RWPE2 (cell line): Measurements from ENCODE around the gene CAMK1D.

Experiments
- ATAC-seq: fragments of 200-7000 bp; cut with Tn5 transposase; 3 replicates; pipeline ENCODE4 v1.9.1; 2021; ENCODE audit warnings: low read depth
- DNase-seq: peaks from one replicate; pipeline ENCODE4 v3.0.0-alpha.2; 2020; ENCODE audit warnings: low spot score
- H3K27ac ChIP-seq: fragments of 450-650 bp; 2 replicates; pipeline ENCODE4 v1.5.1; 2017; ENCODE audit warnings: mild to moderate bottlenecking; ENCODE audit not compliant: poor library complexity, severe bottlenecking
- H3K27me3 ChIP-seq: fragments of 250-450 bp; sonication (Bioruptor Pico); 2 replicates; pipeline ENCODE4 v1.5.1; 2021; ENCODE audit warnings: mild to moderate bottlenecking, moderate library complexity; ENCODE audit not compliant: insufficient read depth, poor library complexity, severe bottlenecking
- H3K36me3 ChIP-seq: fragments of 250-450 bp; sonication (Bioruptor Pico); 2 replicates; pipeline ENCODE4 v1.5.1; 2020; ENCODE audit warnings: low read depth, mild to moderate bottlenecking, moderate library complexity
- H3K4me1 ChIP-seq: fragments of 250-450 bp; sonication (Bioruptor Pico); 2 replicates; pipeline ENCODE4 v1.5.1; 2021; ENCODE audit warnings: mild to moderate bottlenecking, moderate library complexity; ENCODE audit not compliant: insufficient read depth, poor library complexity, severe bottlenecking
- H3K4me3 ChIP-seq: fragments of 250-450 bp; sonication (Bioruptor Pico); 2 replicates; pipeline ENCODE4 v1.5.1; 2021; ENCODE audit warnings: mild to moderate bottlenecking, moderate library complexity; ENCODE audit not compliant: severe bottlenecking
- H3K9me3 ChIP-seq: fragments of 250-450 bp; sonication (Bioruptor Pico); 2 replicates; pipeline ENCODE4 v1.5.1; 2021; ENCODE audit warnings: mild to moderate bottlenecking, moderate library complexity; ENCODE audit not compliant: severe bottlenecking
- CTCF ChIP-seq: fragments of 450-650 bp; IDR thresholded peaks from one replicate; pipeline ENCODE4 v1.5.1; 2017; ENCODE audit warnings: mild to moderate bottlenecking, moderate library complexity; ENCODE audit not compliant: poor library complexity, severe bottlenecking

CAMK1D gene

DNA sequence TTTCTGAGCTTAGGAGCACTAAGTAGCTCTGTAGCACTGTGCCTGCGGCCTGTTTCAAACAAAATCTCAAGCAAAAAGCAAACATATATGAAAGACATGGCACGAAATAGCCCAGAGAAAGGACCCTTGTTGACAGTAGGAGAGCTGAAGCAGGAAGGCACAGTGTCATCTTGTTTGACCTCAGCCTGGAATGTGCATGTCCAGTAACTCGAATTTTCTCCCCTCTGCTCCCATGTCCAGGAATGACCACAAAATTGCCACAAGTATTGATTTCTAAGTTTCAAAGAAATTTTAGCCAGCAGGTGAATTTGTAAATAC, 351.2 kb downstream of the CAMK1D start:
- H3K27me3 ChIP-seq: no peaks in the 10 kb centered on the region
- H3K9me3 ChIP-seq: no peaks in the 10 kb centered on the region
- H3K4me3 ChIP-seq: no peak overlapping the region
- no peak for DNase-seq
- ATAC-seq: no peak
- peaks cover 48% of the 10 kb centered on the region for H3K4me1 ChIP-seq
- peak overlapping the region; percentile 33 for H3K27ac ChIP-seq
- no peak for TF ChIP-seq CTCF
- H3K36me3 ChIP-seq: no peaks in the 10 kb centered on the region

DNA sequence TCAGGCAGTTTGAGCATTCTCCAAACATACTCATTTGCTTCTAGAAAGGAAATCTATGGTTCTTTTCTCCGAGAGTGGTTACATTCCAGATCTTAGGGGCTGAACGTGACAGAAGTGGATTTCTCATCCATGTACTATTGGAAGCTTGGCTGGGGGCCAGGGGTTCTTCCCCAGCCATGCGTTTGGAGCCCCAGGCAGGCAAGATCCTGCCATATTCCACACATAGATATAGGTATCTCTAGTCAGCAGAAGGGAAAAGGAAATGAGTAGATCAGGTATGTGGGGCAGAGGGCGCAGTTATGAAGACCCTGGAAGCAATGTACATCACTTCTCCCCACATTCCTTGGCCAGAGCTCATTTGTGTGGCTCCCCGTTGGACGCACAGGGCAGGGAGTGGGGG, 352.3 kb downstream of the CAMK1D start:
- Histone ChIP-seq H3K9me3 (no peaks in the 10 kb centered on the region), H3K27me3 (no peaks in the 10 kb centered on the region), H3K4me1 (peaks cover 60% of the 10 kb centered on the region), H3K27ac (peak overlapping the region; percentile 85), H3K36me3 (no peaks in the 10 kb centered on the region), H3K4me3 (no peak overlapping the region)
- ATAC-seq (peak; percentile 26; the same call in 2 of the 3 replicates), DNase-seq (peak; percentile 67)
- no peak for TF ChIP-seq CTCF

- ATAC-seq (no peak), DNase-seq (no peak)
- H3K4me1 ChIP-seq: peaks cover 66% of the 10 kb centered on the region
- H3K27ac ChIP-seq: peak overlapping the region; percentile 85
- H3K9me3 ChIP-seq: no peaks in the 10 kb centered on the region
- H3K4me3 ChIP-seq: no peak overlapping the region
- no peaks in the 10 kb centered on the region for H3K36me3 ChIP-seq
- no peaks in the 10 kb centered on the region for H3K27me3 ChIP-seq
- no peak for TF ChIP-seq CTCF
Measured at GRCh38 chr10:12702215-12702770, 352.9 kb downstream of the CAMK1D start.

GRCh38 chr10:12703126-12703525, 353.8 kb downstream of the CAMK1D start:
- Histone ChIP-seq H3K4me3 (no peak overlapping the region), H3K27ac (peak overlapping the region; percentile 85), H3K4me1 (peaks cover 74% of the 10 kb centered on the region), H3K27me3 (no peaks in the 10 kb centered on the region), H3K9me3 (no peaks in the 10 kb centered on the region), H3K36me3 (no peaks in the 10 kb centered on the region)
- TF ChIP-seq CTCF: no peak
- ATAC-seq (no peak), DNase-seq (no peak)

DNA sequence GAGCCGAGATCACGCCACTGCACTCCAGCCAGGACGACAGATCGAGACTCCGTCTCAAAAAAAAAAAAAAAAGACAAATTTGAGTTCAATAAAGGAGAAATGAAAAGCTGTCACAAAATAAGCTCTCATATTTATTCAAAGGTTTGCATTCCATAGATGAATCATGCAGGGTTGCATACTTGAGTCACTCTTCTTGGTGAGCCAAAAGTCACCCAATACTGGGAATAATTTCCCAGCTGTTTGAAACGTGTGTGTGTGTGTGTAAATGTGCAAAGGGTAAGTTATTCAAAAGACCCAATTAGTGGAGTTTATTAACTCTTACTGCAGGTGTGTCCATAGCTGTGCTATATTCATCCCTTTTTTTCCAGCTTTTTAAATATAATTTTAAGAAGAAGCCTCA, 354.5 kb downstream of the CAMK1D start:
- H3K27me3 ChIP-seq: no peaks in the 10 kb centered on the region
- peak overlapping the region; percentile 85 for H3K27ac ChIP-seq
- H3K36me3 ChIP-seq: no peaks in the 10 kb centered on the region
- no peak for TF ChIP-seq CTCF
- H3K4me3 ChIP-seq: no peak overlapping the region
- peaks cover 81% of the 10 kb centered on the region for H3K4me1 ChIP-seq
- no peaks in the 10 kb centered on the region for H3K9me3 ChIP-seq
- DNase-seq (no peak), ATAC-seq (peak; percentile 57)
